Pancreas (tissue), 10 donors: Measurements from ENCODE around the gene CLDN15. TPM values are rescaled to one million over a fixed set of nuclear protein-coding genes. Genes with fewer than 3 reads are reported as not detected.

Source experiments
- ATAC-seq, 4 donors: fragments of 200-7000 bp; cut with Tn5 transposase; one replicate each; pipeline versions ENCODE4 v1.8.0 to v1.9.1; 2020; ENCODE audit warnings: mild to moderate bottlenecking in 4 of 4, moderate library complexity in 4 of 4
- DNase-seq, 6 donors: peaks; one replicate each; pipeline ENCODE4 v3.0.0-alpha.2; 2020
- FAIRE-seq: peaks from 2 replicates; lab custom pipeline; 2012; peaks lifted over from hg19 to GRCh38; lab: Jason Lieb, UNC
- H3K27ac ChIP-seq, 4 donors: fragments of 200-600 bp; sonication (generic); 1 replicate in 3 of 4; 2 replicates in 1 of 4; pipeline versions ENCODE4 v1.5.0 to v1.8.0; 2020
- H3K27me3 ChIP-seq, 4 donors: fragments of 200-600 bp; one replicate each; pipeline ENCODE4 v1.8.0; 2021
- H3K36me3 ChIP-seq, 3 donors: fragments of 200-600 bp; sonication (generic) in 1 of 3; one replicate each; pipeline versions ENCODE4 v1.5.0 to v1.8.0; 2020 to 2021
- H3K4me1 ChIP-seq, 3 donors: fragments of 200-600 bp; one replicate each; pipeline ENCODE4 v1.8.0; 2021
- H3K4me3 ChIP-seq, 4 donors: fragments of 200-600 bp; sonication (generic) in 2 of 4; one replicate each; pipeline versions ENCODE4 v1.5.0 to v1.8.0; 2020 to 2021
- H3K9me3 ChIP-seq, 4 donors: fragments of 200-600 bp; one replicate each; pipeline ENCODE4 v1.8.0; 2021
- CTCF ChIP-seq, 4 donors: fragments of 200-600 bp; sonication (generic) in 3 of 4; IDR thresholded peaks; one replicate each; pipeline versions ENCODE4 v1.5.0 to v1.8.0; 2021; ENCODE audit warnings: antibody characterized with exemption in 4 of 4
- WGBS, 2 donors: extraction: QIAGEN DNeasy Blood & Tissue Kit; methylation state at CpG; one replicate each; pipeline ENCODE4 v1.1.7; 2013; 5-methylcytosine and 5-hydroxymethylcytosine counted together
- intact Hi-C, 3 donors: fragments of 100-400 bp; cut with DNase I; formaldehyde crosslinking; loops; one replicate each; pipeline versions ENCODE4 v1.11.1 to v1.14.2; 2022
- polyA plus RNA-seq, 2 donors: library from polyadenylated mRNA; stranded (reverse); fragments of 200-250 nt; gene quantifications; one replicate each; pipeline ENCODE4 v1.2.3, GENCODE V29; 2013
- total RNA-seq, 6 donors: library from RNA; stranded (reverse); fragmentation: NEBNext Ultra II Directional in 4 of 6; extraction: Animal tissue kit (Norgen Biotek cat#: 25700) in 4 of 6; gene quantifications; one replicate each; pipeline versions ENCODE4 v1.2.1 to v1.2.4, GENCODE V29; 2021 to 2023
- donor health status: healthy with polysubstance abuse.
- donor health status: DM: no; HTN: no; CAD: no; lungs with moderate emphysema.
- donor health status: DM: no; HTN: no; CAD: no.
- donor health status: control.
- donor health status: control.
- donor health status: Bipolar disorder and iron deficiency.
- donor health status: DM: yes; HTN: yes; CAD: no.
- donor health status: DM: no; HTN: no; CAD: no.
- donor health status: DM: no; HTN: no; CAD: no.
- donor health status: DM: yes; HTN: yes; CAD: no.

Gene CLDN15
- total and polyA plus RNA-seq, 8 donors, result 2.2 to 15.2 (median 2.9) TPM

GRCh38 chr7:101241015-101241363, 3.4 kb upstream of the CLDN15 start:
- Histone ChIP-seq H3K4me3 (no peak overlapping the region), H3K27ac (no peak overlapping the region), H3K36me3 (peaks cover 0 to 8% (median 0%) of the 10 kb centered on the region in 3 donors), H3K4me1 (peaks cover 0 to 14% (median 8%) of the 10 kb centered on the region in 3 donors), H3K9me3 (no peaks in the 10 kb centered on the region), H3K27me3 (no peaks in the 10 kb centered on the region)
- no peak for ATAC-seq
- no peak for TF ChIP-seq CTCF (IDR thresholded peaks at IDR 0.05)
- WGBS, 2 donors, result 89 to 93% methylated on average over 12 of the region's 12 CpGs
- no peak for FAIRE-seq
- DNase-seq, result no peak
- intact Hi-C loops, result no loop called here

GRCh38 chr7:101240226-101241014, 2.8 kb upstream of the CLDN15 start:
- FAIRE-seq (no peak), DNase-seq (peak in 1 of 6 donors; percentile 46), ATAC-seq (no peak)
- 90% methylated on average over 32 of the region's 32 CpGs for WGBS, 2 donors
- H3K27me3 ChIP-seq, result no peaks in the 10 kb centered on the region
- peaks cover 0 to 11% (median 2%) of the 10 kb centered on the region in 3 donors for H3K4me1 ChIP-seq
- no peaks in the 10 kb centered on the region for H3K9me3 ChIP-seq
- intact Hi-C loops, result no loop called here
- TF ChIP-seq CTCF (IDR thresholded peaks at IDR 0.05), result no peak
- no peak overlapping the region for H3K27ac ChIP-seq
- H3K36me3 ChIP-seq, result peaks cover 0 to 8% (median 0%) of the 10 kb centered on the region in 3 donors
- no peak overlapping the region for H3K4me3 ChIP-seq

- WGBS, 2 donors, result 92 to 95% methylated on average over 9 of the region's 9 CpGs
- ATAC-seq, result no peak
- no peaks in the 10 kb centered on the region for H3K9me3 ChIP-seq
- peaks cover 0 to 8% (median 0%) of the 10 kb centered on the region in 3 donors for H3K4me1 ChIP-seq
- TF ChIP-seq CTCF (IDR thresholded peaks at IDR 0.05), result no peak
- intact Hi-C loops, result no loop called here
- FAIRE-seq, result no peak
- peak overlapping the region in 2 of 4 donors; percentile 59 to 62 for H3K27ac ChIP-seq
- peaks cover 0 to 8% (median 0%) of the 10 kb centered on the region in 3 donors for H3K36me3 ChIP-seq
- no peaks in the 10 kb centered on the region for H3K27me3 ChIP-seq
- no peak overlapping the region for H3K4me3 ChIP-seq
- no peak for DNase-seq
These were observed 2.3 kb upstream of the CLDN15 start for GRCh38 chr7:101239951-101240220.

GRCh38 chr7:101239191-101239950, 1.8 kb upstream of the CLDN15 start:
- intact Hi-C loops, result no loop called here
- H3K27ac ChIP-seq, result peak overlapping the region; percentile 58 to 74 (median 60)
- H3K4me3 ChIP-seq, result no peak overlapping the region
- H3K4me1 ChIP-seq, result peaks cover 0 to 8% (median 0%) of the 10 kb centered on the region in 3 donors
- 65 to 66% methylated on average over 21 to 27 of the region's 27 CpGs for WGBS, 2 donors
- no peaks in the 10 kb centered on the region for H3K27me3 ChIP-seq
- ATAC-seq, result no peak
- DNase-seq, result peak in 1 of 6 donors; percentile 72
- no peaks in the 10 kb centered on the region for H3K9me3 ChIP-seq
- TF ChIP-seq CTCF (IDR thresholded peaks at IDR 0.05), result no peak
- peaks cover 0 to 8% (median 0%) of the 10 kb centered on the region in 3 donors for H3K36me3 ChIP-seq
- FAIRE-seq, result no peak
